Measurements from ENCODE around the gene RGS5.
"Not testable (repeated sequence)": the region's sequence is repeated elsewhere in the genome, so short reads cannot be mapped to it uniquely, and the experiment has no call there.

The RGS5 gene

GRCh38 chr1:163202833-163203451 lies at the start of gene RGS5:
Gene RGS5 (minus strand): TSS chr1:163202916. CDS start chr1:163202835, 81 bp downstream.
- peak; percentile 84 for DNase-seq

- DNase-seq = no peak
Observed at GRCh38 chr1:163250382-163250974, 47.8 kb upstream of the RGS5 start.

- DNase-seq = no peak
Observed at GRCh38 chr1:163248064-163248463, 45.3 kb upstream of the RGS5 start.

- DNase-seq = not testable (repeated sequence)
Observed at GRCh38 chr1:163244648-163245047, 41.9 kb upstream of the RGS5 start.

- DNase-seq = no peak
Observed at GRCh38 chr1:163241746-163242145, 39.0 kb upstream of the RGS5 start.

GRCh38 chr1:163240705-163241104 lies 38.0 kb upstream of the RGS5 start:
- DNase-seq = no peak

DNA sequence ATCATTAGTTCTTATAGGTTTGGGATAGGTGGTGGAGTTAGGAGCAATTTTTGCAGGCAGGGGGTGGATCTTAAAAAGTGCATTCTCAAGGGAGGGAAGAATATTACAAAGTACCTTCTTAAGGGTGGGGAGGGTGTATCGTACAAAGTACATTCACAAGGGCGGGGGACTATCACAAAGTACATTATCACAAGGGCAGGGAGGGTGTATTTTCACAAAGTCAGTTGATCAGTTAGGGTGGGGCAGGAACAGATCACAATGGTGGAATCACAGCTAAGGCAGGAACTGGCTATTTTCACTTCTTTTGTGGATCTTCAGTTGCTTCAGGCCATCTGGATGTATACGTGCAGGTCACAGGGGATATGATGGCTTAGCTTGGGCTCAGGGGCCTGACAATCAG lies 30.9 kb upstream of the RGS5 start:
- DNase-seq = not testable (repeated sequence)

- peak; percentile 8 for DNase-seq
Observed at GRCh38 chr1:163231385-163231784, 28.7 kb upstream of the RGS5 start.

DNA sequence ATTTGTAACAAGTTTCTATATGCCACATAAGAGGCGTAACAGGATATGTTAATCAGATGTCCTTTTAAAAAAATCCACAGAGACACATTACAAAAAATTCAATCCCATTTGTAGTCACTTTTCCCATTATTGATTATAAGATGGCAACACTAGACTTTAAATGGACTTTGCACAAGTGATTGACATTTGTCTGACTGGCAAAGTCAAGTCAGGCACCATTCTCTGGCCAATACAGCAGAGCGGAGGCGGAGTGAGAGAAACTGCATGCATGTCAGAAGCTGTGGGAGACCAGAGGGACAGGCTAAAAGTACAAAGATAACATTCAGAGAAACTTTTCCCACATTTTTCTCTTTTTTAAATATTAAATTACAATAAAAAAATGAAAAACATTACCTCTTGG lies 28.1 kb upstream of the RGS5 start:
- DNase-seq = no peak

GRCh38 chr1:163228271-163228670 lies 25.6 kb upstream of the RGS5 start:
- DNase-seq = not testable (repeated sequence)

- DNase-seq = no peak
Observed at GRCh38 chr1:163227126-163227525, 24.4 kb upstream of the RGS5 start.

DNA sequence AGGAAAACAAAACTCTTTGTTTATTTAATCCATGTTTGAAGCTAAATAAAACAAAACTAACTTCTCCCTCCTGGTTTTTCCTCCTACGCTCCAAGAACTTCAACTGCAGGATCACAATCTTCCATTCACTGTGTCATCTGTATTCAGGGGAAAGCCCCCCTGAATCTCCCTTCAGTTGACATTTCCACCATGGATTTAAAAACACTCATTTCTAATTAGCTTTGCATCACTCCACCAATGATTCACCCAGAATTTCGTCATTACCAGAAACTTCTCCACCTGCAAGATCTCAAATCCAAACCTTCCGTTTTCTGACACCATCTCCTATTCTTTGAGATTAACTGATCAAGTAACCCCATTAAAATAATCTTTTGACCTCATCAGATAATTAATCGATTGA lies 10.9 kb upstream of the RGS5 start:
- DNase-seq = no peak

GRCh38 chr1:163211667-163212066 lies 9.0 kb upstream of the RGS5 start:
- DNase-seq = no peak

DNA sequence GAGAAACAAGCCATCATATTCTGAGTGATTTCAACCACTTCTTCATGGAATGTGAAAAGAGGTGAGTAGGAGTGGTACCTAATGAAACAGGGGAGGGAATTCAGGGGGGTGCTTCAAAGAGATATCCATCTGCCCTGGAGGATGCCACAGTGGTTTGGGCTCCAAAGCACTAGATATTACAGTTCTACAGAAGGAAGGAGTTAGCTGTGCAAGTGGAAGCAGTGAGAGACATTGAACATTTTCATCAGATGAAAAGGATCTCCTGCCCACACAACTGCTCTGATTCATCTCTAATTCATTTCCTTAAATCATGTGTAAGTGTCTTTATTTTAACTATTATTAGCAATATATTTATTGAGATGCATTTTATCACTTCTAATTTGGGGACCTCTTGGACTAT lies 2.8 kb upstream of the RGS5 start:
- peak; percentile 56 for DNase-seq

DNA sequence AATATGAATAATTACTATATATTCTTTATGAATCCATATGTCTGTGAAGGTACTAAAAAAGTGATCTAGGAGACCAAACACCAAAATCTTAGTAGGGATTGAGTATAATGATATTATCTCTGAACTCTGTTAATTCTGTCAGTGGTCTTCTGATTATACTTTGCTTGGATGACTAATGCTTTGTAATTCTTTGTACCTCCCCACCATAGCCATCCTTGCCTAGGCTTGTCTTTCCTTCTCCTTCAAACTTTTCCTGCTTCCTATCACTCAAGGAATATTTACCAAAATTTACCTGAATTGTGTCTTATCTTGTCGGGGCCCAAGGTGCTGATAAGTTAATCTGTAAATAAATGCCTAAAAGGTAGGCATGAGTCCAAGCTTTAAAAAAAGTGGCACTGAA lies 845 bp upstream of the RGS5 start:
- DNase-seq = no peak

DNA sequence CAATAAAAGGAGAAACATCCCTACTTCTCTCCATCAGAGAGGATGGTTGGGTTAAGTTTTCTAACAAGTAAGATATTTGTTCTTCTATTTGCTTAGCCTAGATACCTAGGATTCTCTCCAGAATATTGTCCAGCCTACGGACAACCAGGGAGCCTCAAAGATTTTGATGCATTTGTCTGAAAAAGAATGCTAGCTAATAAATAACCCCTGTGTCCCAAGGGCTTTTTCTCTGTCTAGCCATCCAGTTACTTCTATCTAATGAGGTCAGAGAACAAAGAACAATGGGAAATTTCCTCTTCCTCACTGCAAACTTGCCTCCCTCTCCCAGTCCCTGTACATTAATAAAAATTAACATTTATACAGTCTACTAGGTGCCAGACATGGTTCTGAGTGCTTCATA lies 810 bp downstream of the RGS5 start:
- no peak for DNase-seq

- no peak for DNase-seq
Observed at GRCh38 chr1:163197022-163197421, 5.7 kb downstream of the RGS5 start.

- no peak for DNase-seq
Observed at GRCh38 chr1:163196449-163196787, 6.3 kb downstream of the RGS5 start.

DNA sequence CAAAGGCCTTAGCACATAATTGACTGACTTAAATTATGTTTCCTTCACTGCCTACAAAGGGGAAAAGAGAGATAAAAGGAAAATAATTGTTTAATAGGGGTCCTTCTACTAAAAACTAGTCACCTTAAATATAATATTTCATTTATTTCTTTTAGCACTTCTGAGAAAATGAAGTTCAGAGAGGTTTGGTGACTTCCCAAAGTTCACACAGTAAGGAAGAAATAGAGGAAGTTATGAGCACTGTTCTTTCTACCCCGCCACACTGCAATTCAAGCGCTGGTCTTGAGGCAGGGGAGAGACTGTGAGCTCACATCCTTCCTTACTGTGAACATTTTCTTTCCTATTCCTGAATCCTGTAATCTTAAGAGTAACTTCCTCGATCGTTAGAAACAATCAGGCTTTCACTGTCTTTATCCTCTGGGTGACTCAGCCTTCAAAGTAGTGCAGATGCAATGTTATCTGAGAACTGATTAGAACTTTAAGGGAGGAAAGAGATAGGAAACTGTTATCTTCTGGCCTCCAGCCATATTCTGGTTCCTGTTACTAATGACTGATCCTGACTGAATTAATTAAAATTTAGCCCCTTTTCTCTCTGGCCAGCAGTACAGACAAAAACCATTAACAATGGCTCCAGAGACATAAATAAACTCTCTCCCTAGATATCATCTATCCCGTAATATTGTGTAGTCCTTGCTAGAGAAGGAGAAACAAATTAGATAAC lies 6.8 kb downstream of the RGS5 start:
- DNase-seq = peak; percentile 91

DNA sequence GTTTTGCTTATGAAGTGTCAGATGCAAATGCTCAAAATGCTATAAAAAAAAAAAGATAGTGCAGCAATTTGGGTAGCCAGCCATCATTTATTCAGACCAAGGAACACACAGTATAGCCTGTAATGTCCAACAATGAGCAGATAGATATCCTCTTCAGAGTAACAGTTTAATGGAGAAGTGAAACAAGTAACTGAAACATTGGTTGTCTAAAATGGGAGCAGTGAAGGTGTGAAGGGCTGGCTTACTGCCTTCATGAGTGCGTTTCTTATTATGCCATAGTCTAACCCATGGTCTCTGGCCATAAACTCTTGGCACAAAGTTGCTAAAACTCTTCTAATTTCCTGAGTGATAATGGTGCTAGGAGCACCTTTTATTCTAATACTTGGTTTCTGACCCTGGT lies 11.4 kb downstream of the RGS5 start:
- DNase-seq = no peak

DNA sequence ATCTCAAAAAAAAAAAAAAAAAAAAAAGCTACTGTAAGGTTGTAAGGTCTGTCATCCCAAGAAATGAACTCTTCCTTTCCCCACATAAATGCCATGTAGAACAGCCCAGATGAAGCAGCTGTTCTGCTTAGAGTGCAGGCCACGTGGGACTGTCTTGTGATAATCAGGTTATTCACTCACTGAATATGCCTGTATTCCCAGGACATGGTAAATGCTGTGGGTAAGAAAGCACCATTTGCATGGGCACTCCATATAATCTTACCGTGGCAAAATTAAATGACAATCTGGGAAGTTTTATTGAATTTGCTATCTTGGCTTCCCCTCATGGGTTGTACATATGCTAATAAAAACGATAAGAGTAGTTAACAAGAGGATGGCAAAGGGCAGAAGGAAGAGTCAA lies 13.8 kb downstream of the RGS5 start:
- no peak for DNase-seq

GRCh38 chr1:163187849-163188248 lies 14.9 kb downstream of the RGS5 start:
- no peak for DNase-seq

GRCh38 chr1:163186862-163187261 lies 15.9 kb downstream of the RGS5 start:
- DNase-seq = no peak

GRCh38 chr1:163182330-163182949 lies 20.3 kb downstream of the RGS5 start:
- no peak for DNase-seq

Data from NCI-H226 (cell line).